K562 (cell line): ENCODE measurements around the gene ZDHHC14. TPM values are rescaled to one million over a fixed set of nuclear protein-coding genes. Genes with fewer than 3 reads are reported as not detected.

Experiments
- BCL6 ChIP-seq: fragments of 250-450 bp; sonication (Bioruptor Pico); IDR thresholded peaks from 2 replicates; pipeline ENCODE4 v1.4.0; 2020
- CAMTA2 ChIP-seq: fragments of 250-450 bp; sonication (Bioruptor Pico); conservative IDR thresholded peaks from 2 replicates; pipeline ENCODE4 v1.5.1; 2022
- CBX1 ChIP-seq: sonication (generic); IDR thresholded peaks from 2 replicates; pipeline ENCODE4 v1.6.1; 2016; ENCODE audit warnings: antibody characterized with exemption, low read depth, mild to moderate bottlenecking
- CBX8 ChIP-seq: fragments of 200-600 bp; sonication (generic); IDR thresholded peaks from 2 replicates; pipeline ENCODE4 v1.6.1; 2012; ENCODE audit warnings: borderline replicate concordance, mixed run types, low read depth, mild to moderate bottlenecking, moderate library complexity, mixed read lengths, low read length, control low read depth, inconsistent platforms; ENCODE audit not compliant: poor library complexity, severe bottlenecking; ENCODE audit errors: extremely low read depth
- DMBX1 ChIP-seq: fragments of 250-450 bp; sonication (Bioruptor Pico); IDR thresholded peaks from 2 replicates; pipeline ENCODE4 v1.8.0; 2022; ENCODE audit warnings: inconsistent platforms, mild to moderate bottlenecking, moderate library complexity, borderline replicate concordance
- EHMT2 ChIP-seq: fragments of 450-650 bp; IDR thresholded peaks from 2 replicates; pipeline ENCODE4 v1.6.1; 2018; ENCODE audit warnings: antibody characterized with exemption
- GTF2E2 ChIP-seq: fragments of 200-800 bp; sonication (Bioruptor generic); IDR thresholded peaks from 2 replicates; pipeline ENCODE4 v1.6.1; 2016; ENCODE audit warnings: missing genetic modification characterization, missing compliant biosample characterization
- HIVEP1 ChIP-seq: fragments of 250-450 bp; sonication (Bioruptor Pico); IDR thresholded peaks from 2 replicates; pipeline ENCODE4 v1.4.0; 2020; ENCODE audit warnings: mild to moderate bottlenecking
- JUNB ChIP-seq: fragments of 450-650 bp; formaldehyde crosslinking; conservative IDR thresholded peaks from 2 replicates; pipeline ENCODE4 v1.4.0; 2020; ENCODE audit warnings: mild to moderate bottlenecking
- KLF1 ChIP-seq: fragments of 450-650 bp; IDR thresholded peaks from 2 replicates; pipeline ENCODE4 v1.6.1; 2016; ENCODE audit warnings: missing genetic modification characterization, missing compliant biosample characterization
- KLF10 ChIP-seq: fragments of 250-450 bp; sonication (Bioruptor Pico); IDR thresholded peaks from 2 replicates; pipeline ENCODE4 v1.6.1; 2021; ENCODE audit warnings: matching md5 sums
- MCM5 ChIP-seq: fragments of 450-650 bp; IDR thresholded peaks from 2 replicates; pipeline ENCODE4 v1.6.1; 2016; ENCODE audit warnings: low read depth
- MECOM ChIP-seq: fragments of 250-450 bp; sonication (Bioruptor Pico); IDR thresholded peaks from 2 replicates; pipeline ENCODE4 v1.8.0; 2022; ENCODE audit warnings: inconsistent platforms
- NFE2 ChIP-seq: IDR thresholded peaks from 2 replicates; pipeline ENCODE4 v1.6.1; 2014; ENCODE audit warnings: antibody characterized with exemption, low read depth
- POLR2G ChIP-seq: fragments of 200-400 bp; formaldehyde crosslinking; IDR thresholded peaks from 2 replicates; pipeline ENCODE4 v1.6.1; 2017; ENCODE audit warnings: low read depth, mild to moderate bottlenecking, antibody characterized with exemption, low read length, moderate library complexity
- SIN3B ChIP-seq: fragments of 450-650 bp; IDR thresholded peaks from 2 replicates; pipeline ENCODE4 v1.6.1; 2017; ENCODE audit warnings: low read depth, mild to moderate bottlenecking, moderate library complexity
- SMC3 ChIP-seq: conservative IDR thresholded peaks from 2 replicates; pipeline ENCODE4 v1.6.1; 2011; ENCODE audit warnings: low read depth, low read length, improper control_type of control experiment; ENCODE audit not compliant: insufficient read depth
- SREBF1 ChIP-seq: fragments of 150-350 bp; IDR thresholded peaks from 2 replicates; pipeline ENCODE4 v1.6.1; 2014; ENCODE audit warnings: antibody characterized with exemption, low read depth, low read length, borderline replicate concordance
- SRSF1 ChIP-seq: fragments of 200-400 bp; formaldehyde crosslinking; IDR thresholded peaks from 2 replicates; pipeline ENCODE4 v1.6.1; 2017; ENCODE audit warnings: mild to moderate bottlenecking, low read depth, low read length, moderate library complexity
- TBL1XR1 ChIP-seq, 2 experiments: IDR thresholded peaks; 2 replicates each; pipeline ENCODE4 v1.6.1; 2012; ENCODE audit warnings: improper control_type of control experiment in 2 of 2, low read length in 2 of 2, mild to moderate bottlenecking in 1 of 2
- TCF7 ChIP-seq: sonication (generic); IDR thresholded peaks from 2 replicates; pipeline ENCODE4 v1.6.1; 2016; ENCODE audit warnings: antibody characterized with exemption, borderline replicate concordance
- TSC22D4 ChIP-seq: fragments of 450-650 bp; IDR thresholded peaks from 2 replicates; pipeline ENCODE4 v1.6.1; 2016; ENCODE audit warnings: missing genetic modification characterization, missing biosample characterization, control low read depth
- U2AF2 ChIP-seq: fragments of 200-400 bp; formaldehyde crosslinking; optimal IDR thresholded peaks from 2 replicates; pipeline ENCODE3; 2017; ENCODE audit warnings: low read depth, mild to moderate bottlenecking, low read length
- ZNF232 ChIP-seq: sonication (generic); formaldehyde crosslinking; IDR thresholded peaks from 2 replicates; pipeline ENCODE4 v1.8.0; 2022; ENCODE audit warnings: mild to moderate bottlenecking, missing genetic modification reagents
- ZNF3 ChIP-seq: fragments of 250-450 bp; sonication (Bioruptor Pico); IDR thresholded peaks from 2 replicates; pipeline ENCODE4 v1.5.0; 2021; ENCODE audit warnings: mild to moderate bottlenecking, moderate library complexity
- ZSCAN29 ChIP-seq: fragments of 450-650 bp; IDR thresholded peaks from 2 replicates; pipeline ENCODE4 v1.6.1; 2017
- polyA plus RNA-seq, 8 experiments: library from polyadenylated mRNA; depleted of rRNA in 4 of 8; stranded (reverse) in 5 of 8; unstranded in 3 of 8; fragments of >200 nt; fragmentation: Nextera tagmentation in 2 of 8; fragmentation: Illumina TruSeq in 1 of 8; extraction: Ambion mirVana in 2 of 8; extraction: Trizol in 1 of 8; gene quantifications; 2 replicates each; pipeline versions ENCODE4 v1.2.1 to v1.2.3, GENCODE V29; 2011 to 2014; ENCODE audit warnings: inconsistent platforms in 1 of 8, missing spikeins in 1 of 8
- total RNA-seq, 7 experiments: library from RNA; depleted of rRNA in 6 of 7; stranded (reverse); fragments of >200 nt in 6 of 7; fragmentation: Illumina TruSeq in 2 of 7; extraction: Trizol in 2 of 7; gene quantifications; 2 replicates each; pipeline versions ENCODE4 v1.2.1 to v1.2.3, GENCODE V29; 2011 to 2021; ENCODE audit warnings: low replicate concordance in 1 of 7
- TF ChIP-seq, protein P1 (sequence below): fragments of 150-350 bp; IDR thresholded peaks from 2 replicates; pipeline ENCODE4 v1.6.1; 2014; ENCODE audit warnings: low read depth, mild to moderate bottlenecking, low read length, borderline replicate concordance

Gene ZDHHC14
- total and polyA plus RNA-seq, 9 of the 15 experiments (the other 6 are each of a cell fraction or from before 2014, with no cell fraction given), result 0.92 to 23.1 (median 13.8) TPM

DNA sequence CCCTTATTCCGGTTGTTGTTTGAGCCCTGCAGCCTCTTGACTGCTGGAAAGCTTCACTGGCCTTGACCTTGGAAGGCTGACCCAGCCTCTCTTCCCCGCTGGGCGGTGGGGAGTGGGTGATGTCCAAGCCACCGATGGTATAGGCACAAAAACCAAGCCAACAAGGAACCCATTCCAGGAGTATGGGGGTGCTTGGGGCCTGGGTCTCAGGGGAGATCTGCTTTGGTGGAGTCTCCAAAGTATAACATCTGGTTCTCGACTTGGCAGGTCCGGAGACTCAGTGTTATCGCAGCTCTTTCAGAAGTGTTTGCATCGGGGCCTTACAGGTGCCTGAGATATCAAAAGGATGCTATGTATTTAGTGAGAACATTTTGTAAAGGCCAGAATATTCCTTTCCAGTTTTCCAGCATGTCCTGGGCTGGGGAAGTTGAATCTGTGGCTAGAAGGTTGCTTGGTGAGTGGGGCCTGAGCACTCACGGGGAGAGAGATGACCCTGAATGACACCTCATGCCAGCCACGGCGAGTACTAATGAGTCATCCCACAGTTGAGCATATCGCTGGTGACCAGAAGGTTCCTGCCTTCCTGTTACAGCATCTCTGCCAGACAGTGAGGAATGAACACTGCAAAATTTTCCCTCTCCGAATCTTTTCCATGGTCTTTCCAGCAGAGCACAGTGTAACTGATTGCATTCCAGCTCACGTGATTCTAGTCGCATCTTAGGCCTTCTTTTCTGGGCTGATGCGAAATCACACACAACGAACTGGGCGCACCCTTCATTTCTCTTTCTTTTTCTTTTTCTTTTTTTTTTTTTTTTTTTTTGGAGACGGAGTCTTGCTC lies 133.9 kb downstream of the ZDHHC14 start (continued):
- TF ChIP-seq NFE2 (peak; percentile 93), SMC3 (no peak; the same call in 1 of the 2 replicates), CBX1 (no peak), JUNB (peak; percentile 96), DMBX1 (CRISPR knock-in tag) (peak; percentile 82; the same call in 1 of the 2 replicates), ZNF3 (CRISPR knock-in tag) (no peak), POLR2G (peak; percentile 26; the same call in 1 of the 2 replicates), CBX8 (no peak), BCL6 (CRISPR knock-in tag) (0 out of 2 replicates have a peak, but pooled peaks have one; percentile 23), MCM5 (no peak), SRSF1 (no peak), EHMT2 (0 out of 2 replicates have a peak, but pooled peaks have one; percentile 7), CAMTA2 (CRISPR knock-in tag) (no peak), SIN3B (no peak), KLF10 (no peak), SREBF1 (no peak), ZNF232 (CRISPR knock-in tag) (no peak), KLF1 (tag) (no peak), U2AF2 (no peak), HIVEP1 (no peak), GTF2E2 (tag) (no peak; the same call in none of the 2 replicates), TCF7 (peak; percentile 80; the same call in 1 of the 2 replicates), TSC22D4 (tag) (no peak), MECOM (CRISPR knock-in tag) (0 out of 2 replicates have a peak, but pooled peaks have one; percentile 12), TBL1XR1 (IDR thresholded peaks at IDR 0.05; ENCODE audit: low read length in 2 of 2) (peak; percentile 48 to 95; a peak in 3 of 4 replicates), ZSCAN29 (peak; percentile 81)
- TF ChIP-seq, protein P1, sequence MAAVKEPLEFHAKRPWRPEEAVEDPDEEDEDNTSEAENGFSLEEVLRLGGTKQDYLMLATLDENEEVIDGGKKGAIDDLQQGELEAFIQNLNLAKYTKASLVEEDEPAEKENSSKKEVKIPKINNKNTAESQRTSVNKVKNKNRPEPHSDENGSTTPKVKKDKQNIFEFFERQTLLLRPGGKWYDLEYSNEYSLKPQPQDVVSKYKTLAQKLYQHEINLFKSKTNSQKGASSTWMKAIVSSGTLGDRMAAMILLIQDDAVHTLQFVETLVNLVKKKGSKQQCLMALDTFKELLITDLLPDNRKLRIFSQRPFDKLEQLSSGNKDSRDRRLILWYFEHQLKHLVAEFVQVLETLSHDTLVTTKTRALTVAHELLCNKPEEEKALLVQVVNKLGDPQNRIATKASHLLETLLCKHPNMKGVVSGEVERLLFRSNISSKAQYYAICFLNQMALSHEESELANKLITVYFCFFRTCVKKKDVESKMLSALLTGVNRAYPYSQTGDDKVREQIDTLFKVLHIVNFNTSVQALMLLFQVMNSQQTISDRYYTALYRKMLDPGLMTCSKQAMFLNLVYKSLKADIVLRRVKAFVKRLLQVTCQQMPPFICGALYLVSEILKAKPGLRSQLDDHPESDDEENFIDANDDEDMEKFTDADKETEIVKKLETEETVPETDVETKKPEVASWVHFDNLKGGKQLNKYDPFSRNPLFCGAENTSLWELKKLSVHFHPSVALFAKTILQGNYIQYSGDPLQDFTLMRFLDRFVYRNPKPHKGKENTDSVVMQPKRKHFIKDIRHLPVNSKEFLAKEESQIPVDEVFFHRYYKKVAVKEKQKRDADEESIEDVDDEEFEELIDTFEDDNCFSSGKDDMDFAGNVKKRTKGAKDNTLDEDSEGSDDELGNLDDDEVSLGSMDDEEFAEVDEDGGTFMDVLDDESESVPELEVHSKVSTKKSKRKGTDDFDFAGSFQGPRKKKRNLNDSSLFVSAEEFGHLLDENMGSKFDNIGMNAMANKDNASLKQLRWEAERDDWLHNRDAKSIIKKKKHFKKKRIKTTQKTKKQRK, result no peak
